Measurements from ENCODE around the gene CELSR1. TPM values are rescaled to one million over a fixed set of nuclear protein-coding genes. Genes with fewer than 3 reads are reported as not detected.

Gene CELSR1
- total and polyA plus RNA-seq, 2 of the 13 experiments (the other 11 are each of a cell fraction or from before 2014, with no cell fraction given) = 0.78 to 1.8 TPM

GRCh38 chr22:46428171-46428570 lies 109.2 kb downstream of the CELSR1 start:
- POLR2A ChIA-PET = no interaction called here
- FAIRE-seq = no peak
- no peak for DNase-seq (ENCODE audit: low spot score)
- Histone ChIP-seq H3K4me3 (replicated peaks in 1 of 3; ENCODE audit: insufficient read depth in 1 of 3, low read depth in 2 of 3, low read length in 3 of 3) (no peak overlapping the region), H3K9ac (ENCODE audit: insufficient read depth, low read depth, low read length) (no peak overlapping the region), H3K4me2 (ENCODE audit: low read depth, low read length) (no peak overlapping the region), H3K9me3 (ENCODE audit: low read length) (no peaks in the 10 kb centered on the region), H3K36me3 (replicated peaks in 1 of 2; ENCODE audit: control insufficient read depth in 1 of 2, insufficient read depth in 2 of 2, low read length in 2 of 2) (no peaks in the 10 kb centered on the region), H4K20me1 (ENCODE audit: insufficient read depth, low read length) (no peaks in the 10 kb centered on the region), H2AFZ (ENCODE audit: low read length) (no peak overlapping the region), H3K27me3 (ENCODE audit: control insufficient read depth in 1 of 2, insufficient read depth in 2 of 2, low read length in 2 of 2) (no peaks in the 10 kb centered on the region), H3K4me1 (ENCODE audit: insufficient read depth, low read length) (peaks cover 56% of the 10 kb centered on the region), H3K79me2 (ENCODE audit: insufficient read depth, low read length) (no peaks in the 10 kb centered on the region), H3K27ac (ENCODE audit: extremely low read length, insufficient read depth, low read length) (no peak overlapping the region)
- CTCF ChIA-PET (ENCODE audit: low intra/inter-chr PET ratio, low total read pairs) = no interaction called here
- in situ Hi-C loops (cut with HindIII; ENCODE audit: extremely low pct_ligation_motif_present, low pct_unique_long_range_greater_than_20kb) (no loop called here), intact Hi-C loops (cut with micrococcal nuclease; ENCODE audit: unreplicated experiment) (no loop called here)
- ATAC-seq = no peak
- BruUV-seq (replicated peaks) = no TSS peak
- WGBS (ENCODE audit: low lambda C conversion rate) = 88% methylated on average over 5 of the region's 18 CpGs
- TF ChIP-seq MAX (IDR thresholded peaks at IDR 0.05) (no peak), CHD4 (IDR thresholded peaks at IDR 0.05; ENCODE audit: borderline replicate concordance, low read length) (no peak), ZMYM4 (CRISPR knock-in tag; IDR thresholded peaks at IDR 0.05) (no peak), HOXA7 (CRISPR knock-in tag; IDR thresholded peaks at IDR 0.05) (no peak), SSRP1 (CRISPR knock-in tag; IDR thresholded peaks at IDR 0.05) (no peak), NCOA5 (CRISPR knock-in tag; IDR thresholded peaks at IDR 0.05) (no peak), RBM22 (optimal IDR thresholded peaks at IDR 0.05; ENCODE audit: low read length) (no peak), ZNF362 (CRISPR knock-in tag; IDR thresholded peaks at IDR 0.05; ENCODE audit: borderline replicate concordance) (no peak), FOXP1 (IDR thresholded peaks at IDR 0.05) (no peak), FOXP1 (CRISPR knock-in tag; IDR thresholded peaks at IDR 0.05) (no peak), HOXA3 (CRISPR knock-in tag; IDR thresholded peaks at IDR 0.05) (no peak), CREM (IDR thresholded peaks at IDR 0.05) (no peak), CREM (CRISPR knock-in tag; IDR thresholded peaks at IDR 0.05) (no peak), LRRFIP1 (CRISPR knock-in tag; conservative IDR thresholded peaks at IDR 0.05) (no peak), CTCF (CRISPR knock-in tag; IDR thresholded peaks at IDR 0.05) (no peak), ZNF672 (CRISPR knock-in tag; IDR thresholded peaks at IDR 0.05) (no peak)
- TF ChIP-seq, protein P1, sequence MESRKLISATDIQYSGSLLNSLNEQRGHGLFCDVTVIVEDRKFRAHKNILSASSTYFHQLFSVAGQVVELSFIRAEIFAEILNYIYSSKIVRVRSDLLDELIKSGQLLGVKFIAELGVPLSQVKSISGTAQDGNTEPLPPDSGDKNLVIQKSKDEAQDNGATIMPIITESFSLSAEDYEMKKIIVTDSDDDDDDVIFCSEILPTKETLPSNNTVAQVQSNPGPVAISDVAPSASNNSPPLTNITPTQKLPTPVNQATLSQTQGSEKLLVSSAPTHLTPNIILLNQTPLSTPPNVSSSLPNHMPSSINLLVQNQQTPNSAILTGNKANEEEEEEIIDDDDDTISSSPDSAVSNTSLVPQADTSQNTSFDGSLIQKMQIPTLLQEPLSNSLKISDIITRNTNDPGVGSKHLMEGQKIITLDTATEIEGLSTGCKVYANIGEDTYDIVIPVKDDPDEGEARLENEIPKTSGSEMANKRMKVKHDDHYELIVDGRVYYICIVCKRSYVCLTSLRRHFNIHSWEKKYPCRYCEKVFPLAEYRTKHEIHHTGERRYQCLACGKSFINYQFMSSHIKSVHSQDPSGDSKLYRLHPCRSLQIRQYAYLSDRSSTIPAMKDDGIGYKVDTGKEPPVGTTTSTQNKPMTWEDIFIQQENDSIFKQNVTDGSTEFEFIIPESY (CRISPR knock-in tag; IDR thresholded peaks at IDR 0.05) = no peak
- TF ChIP-seq, protein P2, sequence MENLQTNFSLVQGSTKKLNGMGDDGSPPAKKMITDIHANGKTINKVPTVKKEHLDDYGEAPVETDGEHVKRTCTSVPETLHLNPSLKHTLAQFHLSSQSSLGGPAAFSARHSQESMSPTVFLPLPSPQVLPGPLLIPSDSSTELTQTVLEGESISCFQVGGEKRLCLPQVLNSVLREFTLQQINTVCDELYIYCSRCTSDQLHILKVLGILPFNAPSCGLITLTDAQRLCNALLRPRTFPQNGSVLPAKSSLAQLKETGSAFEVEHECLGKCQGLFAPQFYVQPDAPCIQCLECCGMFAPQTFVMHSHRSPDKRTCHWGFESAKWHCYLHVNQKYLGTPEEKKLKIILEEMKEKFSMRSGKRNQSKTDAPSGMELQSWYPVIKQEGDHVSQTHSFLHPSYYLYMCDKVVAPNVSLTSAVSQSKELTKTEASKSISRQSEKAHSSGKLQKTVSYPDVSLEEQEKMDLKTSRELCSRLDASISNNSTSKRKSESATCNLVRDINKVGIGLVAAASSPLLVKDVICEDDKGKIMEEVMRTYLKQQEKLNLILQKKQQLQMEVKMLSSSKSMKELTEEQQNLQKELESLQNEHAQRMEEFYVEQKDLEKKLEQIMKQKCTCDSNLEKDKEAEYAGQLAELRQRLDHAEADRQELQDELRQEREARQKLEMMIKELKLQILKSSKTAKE (CRISPR knock-in tag; IDR thresholded peaks at IDR 0.05; ENCODE audit: borderline replicate concordance) = no peak
